HG03095 (cell line): Measurements from ENCODE around the gene ABHD10.

Experiments
- ATAC-seq: cut with Tn5 transposase; IDR thresholded peaks from one replicate; pipeline ENCODE4 v1.9.1; 2021; ENCODE audit warnings: moderate library complexity; ENCODE audit not compliant: unreplicated experiment

The ABHD10 gene

DNA sequence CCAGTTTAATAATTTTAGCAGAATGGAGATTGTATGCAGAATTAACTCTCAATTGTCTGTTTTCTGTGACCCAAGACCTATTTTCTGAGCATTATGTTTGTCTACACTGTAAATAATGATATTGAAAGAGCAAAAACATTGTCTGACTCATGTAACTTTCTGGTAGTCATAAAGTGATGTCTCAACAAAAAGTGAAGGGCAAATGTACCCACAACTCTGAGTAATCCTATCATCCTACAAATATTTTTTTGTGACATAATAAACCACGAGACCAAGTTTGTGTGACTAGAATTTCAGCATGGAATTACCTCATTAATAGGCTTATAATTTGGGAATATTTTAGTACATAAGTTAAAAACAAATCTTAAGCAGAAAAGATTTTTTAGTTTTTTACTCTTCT is 15.4 kb upstream of the ABHD10 start:
- no peak for ATAC-seq

- ATAC-seq = no peak
Observed at GRCh38 chr3:111965484-111965883, 13.3 kb upstream of the ABHD10 start.

DNA sequence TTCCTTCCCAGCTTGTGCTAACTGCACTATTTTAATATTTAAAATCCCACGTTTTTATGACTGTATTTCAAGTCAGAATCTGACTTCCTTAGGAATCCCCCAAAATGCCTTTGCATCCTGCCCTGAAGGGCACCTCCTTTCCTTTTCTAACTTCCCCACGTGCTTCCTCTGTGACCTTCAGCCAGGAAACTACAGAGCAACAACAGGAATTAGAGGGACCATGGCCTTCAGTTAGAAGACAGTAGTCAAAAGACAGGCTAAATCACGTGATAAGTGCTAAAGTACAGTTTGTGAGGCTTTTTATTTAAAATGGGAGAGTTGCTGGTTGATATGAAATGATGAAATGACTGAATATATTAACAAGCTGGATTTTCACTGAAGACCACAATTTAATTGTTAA is 11.8 kb upstream of the ABHD10 start:
- no peak for ATAC-seq

DNA sequence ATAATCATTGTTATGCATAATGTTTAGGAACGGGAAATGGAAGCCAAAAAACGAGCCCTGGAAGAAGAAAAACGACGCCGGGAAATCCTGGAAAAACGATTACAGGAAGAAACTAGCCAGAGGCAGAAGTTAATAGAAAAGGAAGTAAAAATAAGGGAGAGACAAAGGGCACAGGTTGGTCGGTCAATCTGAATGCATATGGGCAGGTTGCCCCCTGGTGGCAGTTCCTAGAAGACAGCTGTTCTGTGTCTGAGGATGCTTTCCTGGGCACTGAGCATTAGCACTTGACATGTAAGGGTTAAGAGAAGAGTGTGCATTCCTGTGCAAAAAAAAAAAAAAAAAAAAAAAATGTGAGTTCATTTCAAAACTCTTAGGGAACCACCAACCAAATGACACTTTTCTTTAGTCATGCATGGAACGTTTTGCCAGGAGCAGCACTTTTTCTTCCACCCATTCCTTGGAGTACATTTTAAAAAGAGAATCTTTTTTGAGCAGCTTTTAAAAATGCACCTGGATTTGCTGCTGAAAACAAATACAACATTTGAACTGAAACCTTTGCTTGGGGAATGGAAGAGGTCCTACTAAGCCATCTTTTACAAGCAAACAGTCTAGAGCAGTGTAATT is 11.1 kb upstream of the ABHD10 start:
- peak; percentile 95 for ATAC-seq

GRCh38 chr3:111968319-111969054 is 10.3 kb upstream of the ABHD10 start:
- ATAC-seq = no peak

DNA sequence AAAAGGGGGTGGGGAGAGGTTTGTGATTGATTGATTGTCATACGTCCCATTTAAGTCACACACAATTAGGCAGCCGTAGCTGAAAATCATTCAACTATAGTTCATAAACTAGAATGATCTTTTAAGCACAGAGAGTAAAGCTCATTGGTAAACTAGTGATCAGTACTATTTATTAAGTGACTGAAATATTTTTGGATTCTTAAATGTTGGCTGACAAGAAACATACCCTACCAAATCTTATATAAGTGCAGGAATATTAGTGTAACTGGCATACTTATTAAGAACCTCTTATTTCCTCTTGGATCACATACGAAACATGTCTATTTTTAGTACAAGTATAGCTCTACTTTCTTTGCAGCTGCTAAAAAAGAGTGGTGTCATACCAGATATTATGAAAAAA is 8.4 kb upstream of the ABHD10 start:
- no peak for ATAC-seq

GRCh38 chr3:111971533-111972130 is 7.2 kb upstream of the ABHD10 start:
- no peak for ATAC-seq

- no peak for ATAC-seq
Observed at GRCh38 chr3:111972891-111973290, 5.9 kb upstream of the ABHD10 start.

GRCh38 chr3:111975131-111975530 is 3.7 kb upstream of the ABHD10 start:
- no peak for ATAC-seq

DNA sequence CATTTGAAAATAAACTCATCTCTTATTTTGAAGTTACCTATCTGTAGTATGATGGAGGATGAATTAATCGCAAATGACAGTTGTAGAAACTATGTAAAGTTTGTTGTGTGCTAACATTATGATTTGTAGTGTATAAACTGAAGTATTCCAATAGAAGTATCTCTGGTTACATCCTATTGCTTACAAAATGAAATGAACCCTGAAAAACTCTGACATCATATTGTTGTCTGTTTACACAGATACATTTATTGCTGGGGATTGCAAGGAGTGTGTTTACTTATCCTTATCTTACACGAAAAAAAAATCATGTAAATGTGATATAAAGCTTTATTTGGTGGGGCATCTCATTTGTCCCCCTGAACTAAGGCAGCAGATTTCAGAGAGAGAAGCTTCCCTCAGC is 2.6 kb upstream of the ABHD10 start:
- no peak for ATAC-seq

DNA sequence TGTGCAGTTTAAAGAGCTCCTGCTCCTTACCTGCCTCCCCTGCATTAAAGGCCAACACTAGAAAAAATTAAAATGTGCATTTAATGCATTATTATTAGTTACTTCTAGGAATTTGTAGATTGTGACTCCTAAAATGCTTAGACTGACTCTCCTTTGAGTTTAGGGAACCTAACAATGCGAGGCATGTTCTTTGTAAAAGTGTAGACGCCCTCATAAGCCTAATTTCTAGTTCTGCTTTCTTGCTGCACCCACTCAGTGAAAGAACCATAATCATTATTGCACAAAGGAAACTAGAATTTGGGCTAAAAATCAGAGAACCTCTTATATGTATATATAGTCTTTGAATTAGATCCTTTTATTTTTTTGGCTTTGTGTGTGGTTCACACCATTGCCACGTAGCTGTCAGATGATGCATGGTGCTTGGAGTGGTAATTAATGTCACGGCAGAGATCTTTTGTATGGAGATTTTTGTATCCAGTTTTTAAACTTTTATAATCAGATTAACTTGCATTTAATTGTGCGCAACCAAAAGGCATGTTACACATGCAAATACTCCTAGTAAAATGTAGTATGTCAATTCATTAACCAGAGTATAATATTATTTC is 710 bp downstream of the ABHD10 start:
- peak; percentile 40 for ATAC-seq

DNA sequence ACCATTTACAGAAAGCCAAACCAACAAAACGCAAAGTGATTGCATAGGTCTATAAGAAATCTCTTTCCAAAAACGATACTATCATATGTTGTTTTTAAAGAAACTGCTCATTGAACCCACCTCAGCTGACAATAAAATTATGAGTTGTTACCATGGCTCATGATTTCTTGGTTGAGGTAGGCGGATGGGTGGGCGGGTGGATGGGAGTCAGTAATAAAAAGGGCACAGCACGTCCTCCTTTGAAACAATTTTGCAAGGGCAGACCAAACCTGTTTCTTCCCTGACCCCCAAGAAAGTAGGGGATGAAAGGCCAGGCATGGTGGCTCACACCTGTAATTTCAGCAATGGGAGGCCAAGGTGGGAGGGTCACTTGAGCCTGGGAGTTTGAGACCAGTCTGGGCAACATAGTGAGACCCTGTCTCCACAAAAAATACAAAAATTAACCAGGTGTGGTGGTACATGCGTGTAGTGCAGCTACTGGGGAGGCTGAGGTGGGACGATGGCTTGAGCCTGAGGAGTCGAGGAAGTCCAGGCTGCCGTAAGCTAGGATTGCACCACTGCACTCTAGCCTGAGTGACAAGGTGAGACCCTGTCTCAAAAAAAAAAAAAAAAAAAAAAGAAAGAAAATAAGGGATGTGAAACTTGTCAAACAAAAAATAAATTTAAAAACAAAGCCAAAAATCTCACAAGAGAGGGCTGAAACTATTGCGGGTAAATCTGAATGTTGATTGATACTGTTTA is 2.1 kb downstream of the ABHD10 start:
- no peak for ATAC-seq

DNA sequence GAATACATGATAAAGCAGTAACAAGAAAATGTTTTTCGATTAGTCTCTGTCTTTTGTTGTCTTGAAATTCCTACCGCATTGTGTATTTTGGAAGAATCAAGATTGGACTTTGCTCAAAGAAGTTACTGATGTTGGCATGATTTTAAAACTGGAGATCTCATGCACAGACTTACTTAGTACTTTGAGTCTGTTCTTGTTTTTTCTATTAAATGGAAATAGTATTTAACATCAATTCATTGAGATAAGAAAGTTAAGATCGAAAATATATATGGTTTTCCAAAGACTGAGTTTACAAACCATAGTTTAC is 2.6 kb downstream of the ABHD10 start:
- no peak for ATAC-seq

DNA sequence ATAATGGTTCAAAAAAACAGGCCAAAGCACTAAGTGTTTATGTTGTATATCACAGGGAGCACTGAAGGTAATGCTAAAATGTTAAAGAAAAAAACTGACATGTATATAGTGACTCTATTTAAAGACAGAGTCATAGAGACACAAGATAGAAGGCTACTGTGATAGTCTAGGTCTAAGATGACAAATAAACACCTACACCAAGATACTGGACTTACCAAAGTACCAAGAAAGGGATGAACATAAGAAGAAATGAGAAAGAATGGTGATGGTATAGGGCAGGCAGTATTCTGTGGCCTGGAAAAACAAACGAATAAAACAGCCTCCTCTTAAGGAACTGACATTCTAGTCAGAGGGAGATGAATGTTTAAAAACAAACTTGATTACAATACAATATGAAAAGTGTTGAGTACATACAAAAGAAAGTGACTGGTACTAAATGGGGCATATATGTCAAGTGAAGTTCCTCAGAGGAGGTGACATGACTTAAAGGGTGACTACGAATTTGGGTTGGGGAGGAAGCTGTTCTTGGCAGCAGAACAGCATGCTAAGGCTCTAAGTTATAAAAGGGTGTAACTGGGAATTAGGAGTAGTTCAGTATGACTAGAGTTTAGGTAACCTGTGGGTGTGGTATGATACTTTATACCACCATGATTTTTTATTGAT is 5.9 kb downstream of the ABHD10 start:
- ATAC-seq = no peak

DNA sequence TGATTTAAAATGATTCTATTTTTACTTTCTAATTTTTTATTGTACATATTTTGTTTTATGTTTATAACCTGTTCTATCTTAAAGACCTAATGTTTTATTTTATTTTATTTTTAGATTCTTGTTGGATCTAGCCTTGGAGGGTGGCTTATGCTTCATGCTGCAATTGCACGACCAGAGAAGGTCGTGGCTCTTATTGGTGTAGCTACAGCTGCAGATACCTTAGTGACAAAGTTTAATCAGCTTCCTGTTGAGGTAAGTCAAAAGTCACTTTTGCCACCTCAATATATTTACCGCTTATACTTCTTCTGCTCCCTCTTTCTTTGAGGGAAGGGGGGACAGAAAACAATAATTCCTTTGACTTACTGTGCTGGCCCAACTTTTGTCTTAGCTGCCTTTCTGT is 8.0 kb downstream of the ABHD10 start:
- ATAC-seq = no peak

DNA sequence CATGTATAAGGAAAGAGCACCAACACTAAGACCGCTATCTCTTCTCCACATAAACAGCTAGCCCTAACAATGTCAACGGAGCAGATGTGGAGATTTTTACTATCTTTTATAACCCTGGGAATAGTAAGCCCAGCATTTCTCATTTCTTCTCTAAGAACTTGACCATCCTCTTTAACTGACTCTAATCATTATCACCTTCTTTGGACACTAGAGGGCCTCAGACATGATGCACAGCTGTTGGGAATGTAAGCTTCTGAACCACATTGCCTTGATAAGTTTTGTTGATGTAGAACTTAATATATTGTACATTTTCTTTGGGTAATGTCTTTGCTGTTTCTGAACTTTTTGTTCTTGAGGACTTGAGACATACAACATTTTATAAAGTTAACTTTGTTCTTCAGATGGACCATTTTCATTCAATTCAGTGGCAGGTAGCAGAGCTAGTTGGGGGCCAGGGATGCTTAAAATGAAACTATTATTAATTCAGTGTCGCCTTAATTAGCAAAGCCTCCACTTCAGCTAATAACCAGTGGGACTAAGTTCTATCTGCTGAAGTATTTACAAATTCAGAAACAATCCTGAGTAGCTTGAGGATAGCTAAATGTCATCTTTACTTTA is 10.3 kb downstream of the ABHD10 start:
- peak; percentile 83 for ATAC-seq

DNA sequence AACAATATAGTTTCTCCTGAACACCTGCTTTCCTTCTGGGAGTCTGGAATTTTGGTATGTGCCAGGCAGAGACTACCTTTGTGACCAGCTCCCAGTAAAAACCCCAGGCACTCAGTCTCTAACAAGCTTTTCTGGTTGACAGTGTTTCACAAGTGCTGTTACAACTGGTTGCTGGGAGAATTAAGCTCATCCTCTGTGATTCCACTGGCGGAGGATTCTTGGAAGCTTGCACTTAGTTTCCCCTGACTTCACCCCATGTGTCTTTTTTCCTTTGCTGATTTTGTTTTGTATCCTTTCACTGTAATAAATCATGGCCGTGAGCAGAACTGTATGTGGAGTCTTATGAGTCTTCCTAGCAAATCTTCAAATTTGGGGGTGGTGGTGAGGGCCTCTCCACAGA is 14.2 kb downstream of the ABHD10 start:
- no peak for ATAC-seq

- no peak for ATAC-seq
Observed at GRCh38 chr3:111998636-111999483, 20.0 kb downstream of the ABHD10 start, which contains the start of gene TAGLN3. Gene TAGLN3 (plus strand): TSS chr3:111998922. CDS start chr3:111999423, 501 bp downstream.

DNA sequence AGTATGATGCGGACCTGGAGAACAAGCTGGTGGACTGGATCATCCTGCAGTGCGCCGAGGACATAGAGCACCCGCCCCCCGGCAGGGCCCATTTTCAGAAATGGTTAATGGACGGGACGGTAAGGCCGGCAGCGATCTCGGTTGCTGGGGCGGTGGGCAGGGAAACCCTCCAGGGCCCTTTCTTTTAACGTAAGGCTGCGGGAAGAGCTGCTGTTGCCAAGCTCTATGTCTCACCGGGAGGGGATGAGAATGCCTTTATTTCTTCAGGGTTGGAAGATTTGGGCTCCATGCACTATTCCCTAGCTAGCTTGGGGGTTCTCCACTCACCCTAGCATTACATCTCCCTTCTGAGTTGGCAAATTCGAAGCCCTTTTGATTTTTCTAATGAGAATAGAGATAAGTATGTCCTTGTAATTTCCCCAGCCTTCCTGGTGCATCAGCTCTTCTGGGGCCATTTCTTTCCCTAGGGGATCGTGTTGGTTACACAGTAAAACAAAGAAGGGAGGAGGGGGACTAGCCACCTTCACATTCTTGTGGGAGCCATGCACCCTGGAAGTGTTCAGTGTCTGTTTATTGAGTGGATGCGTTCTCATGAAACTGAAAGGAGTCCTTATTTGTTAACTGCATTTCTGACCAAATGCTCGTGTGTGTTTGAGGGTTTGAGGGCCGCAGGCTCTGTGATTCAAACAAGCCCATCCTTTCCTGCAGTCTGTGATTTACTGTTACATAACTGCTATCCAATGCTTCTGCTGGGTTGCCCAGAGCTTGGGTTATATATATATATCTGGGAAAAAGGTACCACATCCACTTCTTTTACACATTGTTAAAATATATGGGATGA is 20.9 kb downstream of the ABHD10 start:
- ATAC-seq = no peak
